GM21576 (cell line): ENCODE results near the gene NOX3.
A peak's percentile ranks its signal among the peaks of the same experiment; 100 is the strongest.
"Not testable (repeated sequence)": the region's sequence is repeated elsewhere in the genome, so short reads cannot be mapped to it uniquely, and the experiment has no call there.

Experiments used
- ATAC-seq: cut with Tn5 transposase; IDR thresholded peaks from one replicate; pipeline ENCODE4 v1.9.1; 2021; ENCODE audit warnings: mild to moderate bottlenecking, moderate library complexity; ENCODE audit not compliant: unreplicated experiment

The NOX3 gene

GRCh38 chr6:155377061-155377460 lies 78.6 kb downstream of the NOX3 start:
- no peak for ATAC-seq

- ATAC-seq, result no peak
Observed at GRCh38 chr6:155375801-155376200, 79.8 kb downstream of the NOX3 start.

DNA sequence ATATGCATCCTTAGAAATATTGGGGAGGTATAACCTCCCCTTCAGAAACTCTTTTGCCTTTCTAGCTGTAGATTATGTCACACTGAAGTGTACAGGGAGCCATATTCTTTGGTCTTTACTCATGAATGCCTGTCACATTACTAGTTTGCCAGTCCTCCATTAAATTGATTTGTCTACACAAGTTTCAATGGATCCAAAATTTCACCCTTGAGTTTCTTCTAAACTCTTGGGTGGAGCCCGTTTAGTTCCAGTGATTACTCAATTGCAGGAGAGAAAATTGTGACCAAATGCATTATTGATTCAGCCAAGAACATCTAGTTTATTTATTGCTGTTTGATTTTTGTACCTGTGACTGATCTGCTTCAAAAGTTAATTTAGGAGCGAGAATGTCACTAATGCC lies 81.0 kb downstream of the NOX3 start:
- ATAC-seq, result no peak

DNA sequence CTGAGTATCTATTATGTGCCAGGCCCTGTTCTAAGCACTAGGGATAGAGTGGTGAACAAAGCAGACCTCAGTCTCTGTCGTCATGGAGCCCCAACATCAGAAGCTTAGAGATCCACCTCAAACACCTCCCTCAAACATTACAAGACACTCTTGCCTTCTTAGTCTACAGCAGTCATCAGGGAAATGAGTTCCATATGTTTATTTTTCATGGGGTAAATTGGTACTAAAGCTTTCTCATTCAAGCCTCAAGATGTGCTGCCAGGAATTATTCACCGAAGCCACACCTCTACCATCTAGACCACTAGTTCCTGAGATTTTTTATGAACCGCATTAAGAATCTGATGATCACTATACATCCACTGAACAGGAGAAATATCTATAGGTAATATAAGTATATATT lies 82.4 kb downstream of the NOX3 start:
- ATAC-seq, result no peak

DNA sequence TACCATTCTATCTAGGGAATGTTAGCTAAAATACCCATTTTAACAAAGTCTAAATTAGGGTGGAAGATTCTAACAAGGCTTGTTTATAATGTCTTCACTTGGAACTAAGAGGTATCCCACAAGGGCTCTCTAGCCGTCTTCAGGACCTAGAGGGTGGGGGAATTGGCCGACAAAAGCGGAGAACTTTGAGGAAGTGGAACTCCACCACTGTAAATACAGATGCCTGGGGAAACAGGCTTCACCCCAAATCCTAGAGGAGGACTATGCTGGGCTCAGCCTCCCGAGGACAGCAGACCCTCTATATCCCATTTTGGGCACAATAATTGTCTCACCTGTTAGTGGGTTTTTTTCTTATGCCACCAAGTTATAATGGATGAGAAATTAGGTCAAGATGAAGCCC lies 83.4 kb downstream of the NOX3 start:
- no peak for ATAC-seq

GRCh38 chr6:155371230-155371629 lies 84.4 kb downstream of the NOX3 start:
- no peak for ATAC-seq

- ATAC-seq, result no peak
Observed at GRCh38 chr6:155366325-155366724, 89.3 kb downstream of the NOX3 start.

GRCh38 chr6:155364844-155365437 lies 90.7 kb downstream of the NOX3 start:
- no peak for ATAC-seq

DNA sequence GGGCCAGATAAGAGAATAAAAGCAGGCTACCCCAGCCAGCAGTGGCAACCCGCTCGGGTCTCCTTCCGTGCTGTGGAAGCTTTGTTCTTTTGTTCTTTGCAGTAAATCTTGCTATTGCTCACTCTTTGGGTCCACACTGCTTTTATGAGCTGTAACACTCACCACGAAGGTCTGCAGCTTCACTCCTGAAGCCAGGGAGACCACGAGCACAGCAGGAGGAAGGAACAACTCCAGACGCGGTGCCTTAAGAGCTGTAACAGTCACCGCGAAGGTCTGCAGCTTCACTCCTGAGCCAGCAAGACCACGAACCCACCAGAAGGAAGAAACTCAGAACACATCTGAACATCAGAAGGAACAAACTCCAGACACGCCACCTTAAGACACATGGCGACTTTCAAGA lies 91.6 kb downstream of the NOX3 start:
- not testable (repeated sequence) for ATAC-seq

DNA sequence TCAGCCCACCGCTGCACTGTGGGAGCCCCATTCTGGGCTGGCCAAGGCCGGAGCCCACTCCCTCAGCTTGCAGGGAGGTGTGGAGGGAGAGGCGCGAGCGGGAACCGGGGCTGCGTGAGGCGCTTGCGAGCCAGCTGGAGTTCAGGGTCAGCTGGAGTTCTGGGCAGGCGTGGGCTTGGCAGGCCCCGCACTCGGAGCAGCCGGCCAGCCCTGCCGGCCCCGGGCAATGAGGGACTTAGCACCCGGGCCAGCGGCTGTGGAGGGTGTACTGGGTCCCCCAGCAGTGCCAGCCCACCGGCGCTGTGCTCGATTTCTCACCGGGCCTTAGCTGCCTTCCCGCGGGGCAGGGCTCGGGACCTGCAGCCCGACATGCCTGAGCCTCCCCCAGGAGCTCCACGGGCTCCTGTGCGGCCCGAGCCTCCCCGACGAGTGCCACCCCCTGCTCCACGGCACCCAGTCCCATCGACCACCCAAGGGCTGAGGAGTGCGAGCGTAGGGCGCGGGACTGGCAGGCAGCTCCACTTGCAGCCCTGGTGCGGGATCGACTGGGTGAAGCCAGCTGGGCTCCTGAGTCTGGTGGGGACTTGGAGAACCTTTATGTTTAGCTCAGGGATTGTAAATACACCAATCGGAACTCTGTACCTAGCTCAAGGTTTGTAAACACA lies 92.5 kb downstream of the NOX3 start:
- ATAC-seq, result not testable (repeated sequence)

- ATAC-seq, result no peak
Observed at GRCh38 chr6:155354167-155354566, 101.5 kb downstream of the NOX3 start.

- no peak for ATAC-seq
Observed at GRCh38 chr6:155352811-155353210, 102.8 kb downstream of the NOX3 start.

- ATAC-seq, result no peak
Observed at GRCh38 chr6:155352130-155352420, 103.6 kb downstream of the NOX3 start.

DNA sequence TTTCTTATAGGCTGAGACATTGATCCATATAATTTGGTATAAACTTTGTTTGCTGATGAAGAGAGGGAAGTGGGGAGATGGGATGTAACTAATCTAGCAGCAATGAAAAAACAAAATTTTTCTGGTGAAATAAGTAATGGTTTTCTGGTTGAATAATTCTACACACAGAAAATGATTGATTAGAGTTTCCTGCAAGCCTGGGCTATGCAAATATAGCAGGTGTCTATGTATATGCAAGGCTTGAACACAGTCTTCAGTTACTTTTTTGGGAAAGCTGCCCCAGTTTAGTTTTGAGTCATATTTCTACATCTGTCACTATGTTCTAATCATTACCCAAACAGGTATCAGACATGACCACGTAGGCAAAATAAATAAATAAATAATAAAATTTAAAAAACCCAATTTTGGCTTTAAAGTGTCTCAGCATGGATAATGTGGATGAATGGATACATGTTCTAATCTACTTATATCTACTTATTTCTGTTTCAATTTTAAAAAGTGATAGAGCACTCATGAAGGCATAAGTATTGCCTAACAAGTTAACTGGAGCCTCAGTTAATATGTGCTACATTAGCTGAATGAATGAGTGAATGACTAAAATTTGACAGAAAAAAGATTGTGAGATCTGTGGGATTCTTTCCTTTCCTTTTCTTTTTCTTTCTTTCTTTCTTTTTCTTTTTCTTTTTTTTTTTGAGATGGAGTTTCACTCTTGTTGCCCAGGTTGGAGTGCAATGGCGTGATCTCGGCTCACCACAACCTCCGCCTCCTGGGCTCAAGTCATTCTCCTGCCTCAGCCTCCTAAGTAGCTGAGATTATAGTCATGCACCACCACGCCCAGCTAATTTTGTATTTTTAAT lies 104.1 kb downstream of the NOX3 start:
- peak; percentile 93 for ATAC-seq

DNA sequence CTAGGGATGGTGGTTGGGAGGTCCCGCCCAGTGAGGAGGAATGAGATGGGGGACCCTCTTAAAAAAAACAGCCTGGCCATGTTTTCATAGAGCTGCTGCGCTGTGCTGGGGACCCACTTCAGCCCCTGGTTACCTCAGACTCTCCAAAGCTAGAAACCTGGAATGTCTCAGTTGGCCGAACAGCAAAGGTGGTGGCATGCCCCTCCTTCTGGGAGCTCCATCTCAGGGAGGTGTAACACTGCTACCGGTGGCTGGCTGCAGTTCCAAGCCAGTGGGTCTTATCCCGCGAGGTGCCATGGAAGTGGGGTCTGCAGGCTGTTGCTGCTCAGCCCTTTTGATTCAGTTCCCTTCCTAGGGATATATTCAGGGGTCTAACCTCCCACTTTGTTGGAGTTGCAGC lies 105.7 kb downstream of the NOX3 start:
- no peak for ATAC-seq

- no peak for ATAC-seq
Observed at GRCh38 chr6:155349129-155349528, 106.5 kb downstream of the NOX3 start.

- ATAC-seq, result no peak
Observed at GRCh38 chr6:155347800-155348199, 107.8 kb downstream of the NOX3 start.

- no peak for ATAC-seq
Observed at GRCh38 chr6:155346957-155347356, 108.7 kb downstream of the NOX3 start.
